Mammary epithelial cell (primary cell): ENCODE measurements around the gene OR2A12.

Source experiments
- EZH2 ChIP-seq: IDR thresholded peaks from 2 replicates; pipeline ENCODE4 v1.6.1; 2012; ENCODE audit warnings: low read length, inconsistent platforms, borderline replicate concordance
- TF ChIP-seq, protein P1 (sequence below), 2 donors: IDR thresholded peaks in 1 of 2; conservative IDR thresholded peaks in 1 of 2; 2 replicates each; pipeline ENCODE4 v1.5.1; 2011 to 2012; ENCODE audit warnings: inconsistent platforms in 2 of 2, low read length in 2 of 2, mild to moderate bottlenecking in 2 of 2, control low read depth in 1 of 2, low read depth in 1 of 2; ENCODE audit not compliant: insufficient read depth in 1 of 2; ENCODE audit errors: extremely low read depth in 1 of 2

DNA sequence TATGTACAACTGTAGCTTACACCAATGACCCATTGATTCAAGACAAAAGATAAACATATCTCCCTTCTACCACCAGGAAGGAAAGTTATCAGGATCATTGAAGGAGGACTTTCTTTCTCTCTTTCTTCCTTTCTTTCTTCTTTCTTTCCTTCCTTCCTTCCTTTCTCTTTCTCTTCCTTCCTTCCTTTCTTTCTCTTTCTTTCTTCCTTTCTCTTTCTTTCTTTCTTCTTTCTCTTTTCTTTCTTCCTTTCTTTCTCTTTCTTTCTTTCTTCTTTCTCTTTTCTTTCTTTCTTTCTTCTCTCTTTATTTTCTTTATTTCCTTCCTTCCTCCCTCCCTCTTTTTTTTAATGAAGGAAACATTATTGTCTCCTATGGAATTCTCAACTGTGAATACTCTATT is 12.7 kb downstream of the OR2A12 start:
- TF ChIP-seq, protein P1, sequence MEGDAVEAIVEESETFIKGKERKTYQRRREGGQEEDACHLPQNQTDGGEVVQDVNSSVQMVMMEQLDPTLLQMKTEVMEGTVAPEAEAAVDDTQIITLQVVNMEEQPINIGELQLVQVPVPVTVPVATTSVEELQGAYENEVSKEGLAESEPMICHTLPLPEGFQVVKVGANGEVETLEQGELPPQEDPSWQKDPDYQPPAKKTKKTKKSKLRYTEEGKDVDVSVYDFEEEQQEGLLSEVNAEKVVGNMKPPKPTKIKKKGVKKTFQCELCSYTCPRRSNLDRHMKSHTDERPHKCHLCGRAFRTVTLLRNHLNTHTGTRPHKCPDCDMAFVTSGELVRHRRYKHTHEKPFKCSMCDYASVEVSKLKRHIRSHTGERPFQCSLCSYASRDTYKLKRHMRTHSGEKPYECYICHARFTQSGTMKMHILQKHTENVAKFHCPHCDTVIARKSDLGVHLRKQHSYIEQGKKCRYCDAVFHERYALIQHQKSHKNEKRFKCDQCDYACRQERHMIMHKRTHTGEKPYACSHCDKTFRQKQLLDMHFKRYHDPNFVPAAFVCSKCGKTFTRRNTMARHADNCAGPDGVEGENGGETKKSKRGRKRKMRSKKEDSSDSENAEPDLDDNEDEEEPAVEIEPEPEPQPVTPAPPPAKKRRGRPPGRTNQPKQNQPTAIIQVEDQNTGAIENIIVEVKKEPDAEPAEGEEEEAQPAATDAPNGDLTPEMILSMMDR (conservative IDR thresholded peaks at IDR 0.05 in 1 of 2, IDR thresholded peaks at IDR 0.05 in 1 of 2; ENCODE audit: extremely low read depth in 1 of 2, insufficient read depth in 1 of 2, low read depth in 1 of 2, low read length in 2 of 2): no peak
- no peak for TF ChIP-seq EZH2
